ENCODE measurements around the gene PIK3R5.

DNA sequence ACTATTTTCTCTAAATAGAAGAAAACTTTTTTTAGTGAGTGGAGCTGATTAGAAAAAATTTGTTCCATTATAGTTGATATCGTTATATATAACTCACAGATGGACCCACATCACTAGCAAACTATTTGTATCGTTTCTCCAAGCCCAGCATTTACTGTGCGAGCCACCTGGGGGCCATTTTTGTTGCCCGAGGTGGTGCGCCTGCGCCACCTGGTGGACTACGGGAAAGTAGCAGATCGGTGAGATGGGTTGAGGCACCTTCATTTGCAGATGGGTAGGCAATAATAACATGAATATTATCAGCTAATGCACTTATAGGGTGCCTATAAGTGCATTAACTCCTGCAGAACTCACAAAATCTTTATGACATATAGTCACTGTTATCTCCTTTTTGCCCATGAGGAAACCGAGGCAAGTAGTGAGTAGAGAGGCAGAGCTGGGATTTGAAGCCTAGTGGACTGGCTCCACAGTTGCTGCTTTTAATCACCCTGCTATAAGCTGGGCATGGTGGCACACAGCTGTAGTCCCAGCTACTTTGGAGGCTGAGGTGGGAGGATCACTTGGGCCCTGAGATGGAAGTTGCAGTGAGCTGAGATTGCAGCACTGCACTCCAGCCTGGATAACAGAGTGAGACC lies 32.6 kb upstream of the PIK3R5 start:
- TF ChIP-seq, protein P1, sequence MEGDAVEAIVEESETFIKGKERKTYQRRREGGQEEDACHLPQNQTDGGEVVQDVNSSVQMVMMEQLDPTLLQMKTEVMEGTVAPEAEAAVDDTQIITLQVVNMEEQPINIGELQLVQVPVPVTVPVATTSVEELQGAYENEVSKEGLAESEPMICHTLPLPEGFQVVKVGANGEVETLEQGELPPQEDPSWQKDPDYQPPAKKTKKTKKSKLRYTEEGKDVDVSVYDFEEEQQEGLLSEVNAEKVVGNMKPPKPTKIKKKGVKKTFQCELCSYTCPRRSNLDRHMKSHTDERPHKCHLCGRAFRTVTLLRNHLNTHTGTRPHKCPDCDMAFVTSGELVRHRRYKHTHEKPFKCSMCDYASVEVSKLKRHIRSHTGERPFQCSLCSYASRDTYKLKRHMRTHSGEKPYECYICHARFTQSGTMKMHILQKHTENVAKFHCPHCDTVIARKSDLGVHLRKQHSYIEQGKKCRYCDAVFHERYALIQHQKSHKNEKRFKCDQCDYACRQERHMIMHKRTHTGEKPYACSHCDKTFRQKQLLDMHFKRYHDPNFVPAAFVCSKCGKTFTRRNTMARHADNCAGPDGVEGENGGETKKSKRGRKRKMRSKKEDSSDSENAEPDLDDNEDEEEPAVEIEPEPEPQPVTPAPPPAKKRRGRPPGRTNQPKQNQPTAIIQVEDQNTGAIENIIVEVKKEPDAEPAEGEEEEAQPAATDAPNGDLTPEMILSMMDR (IDR thresholded peaks at IDR 0.05): peak; percentile 96
- TF ChIP-seq RARB (CRISPR knock-in tag; IDR thresholded peaks at IDR 0.05): no peak
- no peak for TF ChIP-seq POLR2A (IDR thresholded peaks at IDR 0.05; ENCODE audit: low read length)
- no peak for TF ChIP-seq EP300 (IDR thresholded peaks at IDR 0.05)
- peak; percentile 76 to 84 for TF ChIP-seq RAD21 (conservative IDR thresholded peaks at IDR 0.05 in 1 of 2, IDR thresholded peaks at IDR 0.05 in 1 of 2)
- no peak for TF ChIP-seq NPAS2 (CRISPR knock-in tag; IDR thresholded peaks at IDR 0.05; ENCODE audit: borderline replicate concordance)
- TF ChIP-seq CHD2 (IDR thresholded peaks at IDR 0.05; ENCODE audit: low read length, partially characterized antibody): no peak
- TF ChIP-seq, protein P2, sequence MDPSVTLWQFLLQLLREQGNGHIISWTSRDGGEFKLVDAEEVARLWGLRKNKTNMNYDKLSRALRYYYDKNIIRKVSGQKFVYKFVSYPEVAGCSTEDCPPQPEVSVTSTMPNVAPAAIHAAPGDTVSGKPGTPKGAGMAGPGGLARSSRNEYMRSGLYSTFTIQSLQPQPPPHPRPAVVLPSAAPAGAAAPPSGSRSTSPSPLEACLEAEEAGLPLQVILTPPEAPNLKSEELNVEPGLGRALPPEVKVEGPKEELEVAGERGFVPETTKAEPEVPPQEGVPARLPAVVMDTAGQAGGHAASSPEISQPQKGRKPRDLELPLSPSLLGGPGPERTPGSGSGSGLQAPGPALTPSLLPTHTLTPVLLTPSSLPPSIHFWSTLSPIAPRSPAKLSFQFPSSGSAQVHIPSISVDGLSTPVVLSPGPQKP (IDR thresholded peaks at IDR 0.05; ENCODE audit: low read depth, low read length): no peak
- TF ChIP-seq, protein P3, sequence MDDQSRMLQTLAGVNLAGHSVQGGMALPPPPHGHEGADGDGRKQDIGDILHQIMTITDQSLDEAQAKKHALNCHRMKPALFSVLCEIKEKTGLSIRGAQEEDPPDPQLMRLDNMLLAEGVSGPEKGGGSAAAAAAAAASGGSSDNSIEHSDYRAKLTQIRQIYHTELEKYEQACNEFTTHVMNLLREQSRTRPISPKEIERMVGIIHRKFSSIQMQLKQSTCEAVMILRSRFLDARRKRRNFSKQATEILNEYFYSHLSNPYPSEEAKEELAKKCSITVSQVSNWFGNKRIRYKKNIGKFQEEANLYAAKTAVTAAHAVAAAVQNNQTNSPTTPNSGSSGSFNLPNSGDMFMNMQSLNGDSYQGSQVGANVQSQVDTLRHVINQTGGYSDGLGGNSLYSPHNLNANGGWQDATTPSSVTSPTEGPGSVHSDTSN (IDR thresholded peaks at IDR 0.05): no peak
- TF ChIP-seq, protein P4, sequence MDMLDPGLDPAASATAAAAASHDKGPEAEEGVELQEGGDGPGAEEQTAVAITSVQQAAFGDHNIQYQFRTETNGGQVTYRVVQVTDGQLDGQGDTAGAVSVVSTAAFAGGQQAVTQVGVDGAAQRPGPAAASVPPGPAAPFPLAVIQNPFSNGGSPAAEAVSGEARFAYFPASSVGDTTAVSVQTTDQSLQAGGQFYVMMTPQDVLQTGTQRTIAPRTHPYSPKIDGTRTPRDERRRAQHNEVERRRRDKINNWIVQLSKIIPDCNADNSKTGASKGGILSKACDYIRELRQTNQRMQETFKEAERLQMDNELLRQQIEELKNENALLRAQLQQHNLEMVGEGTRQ (IDR thresholded peaks at IDR 0.05): no peak
- no peak for TF ChIP-seq ESRRA (IDR thresholded peaks at IDR 0.05; ENCODE audit: borderline replicate concordance, low read length)
- no peak for TF ChIP-seq JUNB (IDR thresholded peaks at IDR 0.05)

All from A549 (cell line).